ENCODE results near the gene OR51Q1.

- TF ChIP-seq CTCF (IDR thresholded peaks at IDR 0.05) (no peak), POLR2A (IDR thresholded peaks at IDR 0.05) (no peak)
These were observed 45.6 kb downstream of the OR51Q1 start for GRCh38 chr11:5467527-5467926.

Measured in right lobe of liver (tissue), 4 donors.